Measurements from ENCODE around the gene KRTAP12-2.

The KRTAP12-2 gene

GRCh38 chr21:44671911-44672310 lies 5.2 kb upstream of the KRTAP12-2 start:
- Histone ChIP-seq H4K8ac (ENCODE audit: low read depth, low read length) (no peak overlapping the region), H3K4me3 (ENCODE audit: low read depth, low read length) (no peak overlapping the region), H3K79me1 (ENCODE audit: low read length) (no peaks in the 10 kb centered on the region), H3K27me3 (ENCODE audit: insufficient read depth, low read length) (no peaks in the 10 kb centered on the region), H2BK5ac (ENCODE audit: low read depth, low read length, poor library complexity) (no peak overlapping the region), H3K27ac (ENCODE audit: low read depth, low read length) (no peak overlapping the region), H3K9me3 (ENCODE audit: insufficient read depth, low read depth, low read length) (peaks cover 15% of the 10 kb centered on the region), H3K4me2 (ENCODE audit: low read length) (no peak overlapping the region), H2AK5ac (ENCODE audit: low read length) (no peak overlapping the region), H2BK12ac (ENCODE audit: low read length) (no peak overlapping the region), H2AFZ (ENCODE audit: insufficient read depth, low read length, poor library complexity) (no peak overlapping the region), H3K4me1 (ENCODE audit: control insufficient read depth in 1 of 2, insufficient read depth in 2 of 2, low read length in 2 of 2) (no peaks in the 10 kb centered on the region), H4K91ac (ENCODE audit: low read depth, low read length) (no peak overlapping the region), H3K18ac (ENCODE audit: low read length) (no peak overlapping the region), H3K79me2 (ENCODE audit: control insufficient read depth, insufficient read depth, low read length, poor library complexity) (no peaks in the 10 kb centered on the region), H4K12ac (ENCODE audit: low read depth, low read length) (no peak overlapping the region), H3K9ac (ENCODE audit: low read length) (no peak overlapping the region), H3K23ac (ENCODE audit: low read length) (no peak overlapping the region), H3K4ac (ENCODE audit: low read depth, low read length) (no peak overlapping the region), H3K14ac (ENCODE audit: low read length) (no peak overlapping the region), H2BK120ac (ENCODE audit: insufficient read depth, low read length, poor library complexity) (no peak overlapping the region), H3K36me3 (ENCODE audit: control insufficient read depth in 1 of 2, insufficient read depth in 2 of 2, low read length in 2 of 2) (no peaks in the 10 kb centered on the region)
- DNase-seq = no peak
- no CpG with 5 or more reads among the region's 1 CpG for WGBS (ENCODE audit: extremely low coverage, insufficient coverage, insufficient read length)

DNA sequence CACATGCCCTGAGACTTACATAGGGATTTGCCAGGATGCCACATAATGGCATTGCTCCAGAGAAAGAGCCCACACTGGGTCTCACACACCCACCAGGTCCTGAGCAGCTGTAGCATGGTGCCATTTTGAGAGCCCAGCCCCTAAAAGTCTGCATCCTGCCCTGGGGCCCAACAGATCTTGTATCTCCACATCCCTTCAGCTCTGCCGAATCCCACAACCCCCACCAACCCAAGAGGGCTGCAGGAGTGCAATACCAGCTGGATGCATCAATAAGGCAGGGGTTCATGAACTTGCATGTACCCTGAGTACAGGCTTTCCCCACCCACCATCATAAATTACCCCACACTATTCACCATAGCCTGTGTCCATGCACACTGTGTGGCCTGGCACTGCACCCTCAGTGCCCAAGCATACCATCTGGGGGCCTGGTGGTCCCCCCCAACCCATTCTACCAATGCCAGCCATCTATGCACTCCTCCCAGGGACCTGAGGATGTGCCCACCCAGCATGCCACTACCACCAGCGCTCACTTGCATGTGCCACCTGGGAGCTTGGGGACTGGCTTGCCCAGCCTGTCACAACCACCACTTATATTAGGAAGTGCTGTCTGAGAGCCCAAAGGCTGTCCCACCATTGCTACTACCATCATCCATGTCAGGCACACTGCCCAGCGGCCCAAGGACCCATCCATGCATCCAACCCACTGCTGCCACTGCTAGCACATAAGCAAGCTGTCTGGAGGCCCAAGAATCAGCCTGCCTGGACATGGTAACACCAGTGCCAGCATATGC lies 4.1 kb upstream of the KRTAP12-2 start:
- Histone ChIP-seq H3K23ac (ENCODE audit: low read length) (no peak overlapping the region), H3K9ac (ENCODE audit: low read length) (peak overlapping the region; percentile 37), H2BK5ac (ENCODE audit: low read depth, low read length, poor library complexity) (no peak overlapping the region), H3K14ac (ENCODE audit: low read length) (no peak overlapping the region), H3K27me3 (ENCODE audit: insufficient read depth, low read length) (no peaks in the 10 kb centered on the region), H4K12ac (ENCODE audit: low read depth, low read length) (no peak overlapping the region), H3K36me3 (ENCODE audit: control insufficient read depth in 1 of 2, insufficient read depth in 2 of 2, low read length in 2 of 2) (no peaks in the 10 kb centered on the region), H2BK120ac (ENCODE audit: insufficient read depth, low read length, poor library complexity) (no peak overlapping the region), H4K8ac (ENCODE audit: low read depth, low read length) (no peak overlapping the region), H3K18ac (ENCODE audit: low read length) (no peak overlapping the region), H2AFZ (ENCODE audit: insufficient read depth, low read length, poor library complexity) (no peak overlapping the region), H4K91ac (ENCODE audit: low read depth, low read length) (no peak overlapping the region), H3K79me1 (ENCODE audit: low read length) (no peaks in the 10 kb centered on the region), H2AK5ac (ENCODE audit: low read length) (no peak overlapping the region), H3K4ac (ENCODE audit: low read depth, low read length) (no peak overlapping the region), H3K9me3 (ENCODE audit: insufficient read depth, low read depth, low read length) (peaks cover 19% of the 10 kb centered on the region), H3K4me3 (ENCODE audit: low read depth, low read length) (no peak overlapping the region), H3K4me1 (ENCODE audit: control insufficient read depth in 1 of 2, insufficient read depth in 2 of 2, low read length in 2 of 2) (no peaks in the 10 kb centered on the region), H3K79me2 (ENCODE audit: control insufficient read depth, insufficient read depth, low read length, poor library complexity) (peaks cover 2% of the 10 kb centered on the region), H3K27ac (ENCODE audit: low read depth, low read length) (no peak overlapping the region), H3K4me2 (ENCODE audit: low read length) (no peak overlapping the region), H2BK12ac (ENCODE audit: low read length) (no peak overlapping the region)
- WGBS (ENCODE audit: extremely low coverage, insufficient coverage, insufficient read length) = no CpG with 5 or more reads among the region's 3 CpGs
- DNase-seq = no peak

GRCh38 chr21:44667612-44668011 lies 885 bp upstream of the KRTAP12-2 start:
- Histone ChIP-seq H3K4ac (ENCODE audit: low read depth, low read length) (no peak overlapping the region), H2BK120ac (ENCODE audit: insufficient read depth, low read length, poor library complexity) (no peak overlapping the region), H4K91ac (ENCODE audit: low read depth, low read length) (no peak overlapping the region), H3K36me3 (ENCODE audit: control insufficient read depth in 1 of 2, insufficient read depth in 2 of 2, low read length in 2 of 2) (no peaks in the 10 kb centered on the region), H4K8ac (ENCODE audit: low read depth, low read length) (no peak overlapping the region), H3K79me2 (ENCODE audit: control insufficient read depth, insufficient read depth, low read length, poor library complexity) (peaks cover 2% of the 10 kb centered on the region), H3K4me2 (ENCODE audit: low read length) (no peak overlapping the region), H3K27ac (ENCODE audit: low read depth, low read length) (no peak overlapping the region), H3K23ac (ENCODE audit: low read length) (no peak overlapping the region), H3K79me1 (ENCODE audit: low read length) (no peaks in the 10 kb centered on the region), H2AFZ (ENCODE audit: insufficient read depth, low read length, poor library complexity) (no peak overlapping the region), H4K12ac (ENCODE audit: low read depth, low read length) (no peak overlapping the region), H3K9ac (ENCODE audit: low read length) (no peak overlapping the region), H3K14ac (ENCODE audit: low read length) (no peak overlapping the region), H2BK5ac (ENCODE audit: low read depth, low read length, poor library complexity) (no peak overlapping the region), H2BK12ac (ENCODE audit: low read length) (no peak overlapping the region), H3K27me3 (ENCODE audit: insufficient read depth, low read length) (no peaks in the 10 kb centered on the region), H3K4me1 (ENCODE audit: control insufficient read depth in 1 of 2, insufficient read depth in 2 of 2, low read length in 2 of 2) (no peaks in the 10 kb centered on the region), H3K4me3 (ENCODE audit: low read depth, low read length) (no peak overlapping the region), H3K18ac (ENCODE audit: low read length) (no peak overlapping the region), H2AK5ac (ENCODE audit: low read length) (no peak overlapping the region), H3K9me3 (ENCODE audit: insufficient read depth, low read depth, low read length) (peaks cover 19% of the 10 kb centered on the region)
- DNase-seq = no peak
- WGBS (ENCODE audit: extremely low coverage, insufficient coverage, insufficient read length) = no CpG with 5 or more reads among the region's 1 CpG

DNA sequence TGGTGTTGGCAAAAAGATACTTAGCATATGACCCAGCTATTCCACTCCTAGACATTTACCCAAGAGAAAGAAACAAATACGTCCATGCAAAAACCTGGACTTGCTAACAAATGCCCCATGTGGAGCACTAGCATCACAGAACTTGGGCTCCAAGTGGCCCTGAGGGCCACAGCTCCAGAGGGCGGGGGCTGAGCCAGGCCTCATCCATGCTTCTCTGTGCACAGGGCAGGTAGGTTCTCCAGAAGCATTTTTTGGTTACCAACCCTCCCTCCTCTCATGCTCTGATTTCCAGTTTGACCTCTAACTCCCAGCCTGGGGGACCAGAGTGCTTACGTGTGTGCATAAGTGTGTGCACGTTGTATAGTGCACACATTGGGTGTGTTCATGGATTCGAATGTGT lies 2.0 kb downstream of the KRTAP12-2 start:
- Histone ChIP-seq H3K23ac (ENCODE audit: low read length) (no peak overlapping the region), H3K79me2 (ENCODE audit: control insufficient read depth, insufficient read depth, low read length, poor library complexity) (peaks cover 2% of the 10 kb centered on the region), H3K4me2 (ENCODE audit: low read length) (no peak overlapping the region), H3K18ac (ENCODE audit: low read length) (no peak overlapping the region), H2AFZ (ENCODE audit: insufficient read depth, low read length, poor library complexity) (no peak overlapping the region), H2BK5ac (ENCODE audit: low read depth, low read length, poor library complexity) (no peak overlapping the region), H3K14ac (ENCODE audit: low read length) (no peak overlapping the region), H3K4me3 (ENCODE audit: low read depth, low read length) (no peak overlapping the region), H4K12ac (ENCODE audit: low read depth, low read length) (no peak overlapping the region), H3K79me1 (ENCODE audit: low read length) (no peaks in the 10 kb centered on the region), H4K91ac (ENCODE audit: low read depth, low read length) (no peak overlapping the region), H3K4me1 (ENCODE audit: control insufficient read depth in 1 of 2, insufficient read depth in 2 of 2, low read length in 2 of 2) (no peaks in the 10 kb centered on the region), H3K36me3 (ENCODE audit: control insufficient read depth in 1 of 2, insufficient read depth in 2 of 2, low read length in 2 of 2) (no peaks in the 10 kb centered on the region), H2BK120ac (ENCODE audit: insufficient read depth, low read length, poor library complexity) (no peak overlapping the region), H3K27ac (ENCODE audit: low read depth, low read length) (no peak overlapping the region), H2AK5ac (ENCODE audit: low read length) (no peak overlapping the region), H3K27me3 (ENCODE audit: insufficient read depth, low read length) (no peaks in the 10 kb centered on the region), H3K9me3 (ENCODE audit: insufficient read depth, low read depth, low read length) (peaks cover 7% of the 10 kb centered on the region), H3K4ac (ENCODE audit: low read depth, low read length) (no peak overlapping the region), H3K9ac (ENCODE audit: low read length) (no peak overlapping the region), H4K8ac (ENCODE audit: low read depth, low read length) (no peak overlapping the region), H2BK12ac (ENCODE audit: low read length) (no peak overlapping the region)
- WGBS (ENCODE audit: extremely low coverage, insufficient coverage, insufficient read length) = no CpG with 5 or more reads among the region's 5 CpGs
- DNase-seq = no peak

Measured in trophoblast cell (in vitro differentiated cells and primary cell).